22Rv1 (cell line): ENCODE measurements around the gene PFDN6.

Experiments
- CTCF ChIP-seq: fragments of 450-650 bp; IDR thresholded peaks from 2 replicates; pipeline ENCODE4 v1.5.1; 2017; ENCODE audit warnings: mild to moderate bottlenecking
- ZFX ChIP-seq: fragments of 450-650 bp; IDR thresholded peaks from 2 replicates; pipeline ENCODE4 v1.6.1; 2017; ENCODE audit warnings: antibody characterized with exemption, borderline replicate concordance

GRCh38 chr6:33295621-33296369, 6.4 kb downstream of the PFDN6 start:
- TF ChIP-seq CTCF (no peak), ZFX (no peak)
